Stimulated activated naive B cell treated with anti-CD40 and anti-IgM and Interleukin-4, amounts not matched to agents 10 μg/mL and 1 μg/mL and 100 μg/mL, for 72 hours (primary cell): ENCODE measurements around the gene PSMC5.
"Not testable (repeated sequence)": the region's sequence is repeated elsewhere in the genome, so short reads cannot be mapped to it uniquely, and the experiment has no call there.

Source experiments
- ATAC-seq, 2 donors: fragments of 150-1000 bp; cut with Tn5 transposase; replicated peaks; 2 replicates each; pipeline ENCODE4 v1.10.0; 2021; ENCODE audit warnings: moderate library complexity in 1 of 2
- DNase-seq: peaks from one replicate; pipeline ENCODE4 v3.0.0; 2021
- H3K27ac Mint-ChIP-seq: one replicate; pipeline ENCODE4 v1.8.0; 2022; ENCODE audit warnings: mild to moderate bottlenecking, mixed read lengths
- H3K27me3 Mint-ChIP-seq, 2 donors: one replicate each; pipeline ENCODE4 v1.8.0; 2022; ENCODE audit warnings: mixed read lengths in 2 of 2
- H3K36me3 Mint-ChIP-seq, 2 donors: one replicate each; pipeline ENCODE4 v1.8.0; 2022; ENCODE audit warnings: mixed read lengths in 2 of 2, mild to moderate bottlenecking in 1 of 2
- H3K4me1 Mint-ChIP-seq, 2 donors: one replicate each; pipeline ENCODE4 v1.8.0; 2022; ENCODE audit warnings: mixed read lengths in 2 of 2, mild to moderate bottlenecking in 1 of 2
- H3K4me3 Mint-ChIP-seq, 2 donors: one replicate each; pipeline ENCODE4 v1.8.0; 2022; ENCODE audit warnings: mild to moderate bottlenecking in 2 of 2, mixed read lengths in 2 of 2, moderate library complexity in 1 of 2
- H3K9me3 Mint-ChIP-seq, 2 donors: one replicate each; pipeline ENCODE4 v1.8.0; 2022; ENCODE audit warnings: mixed read lengths in 2 of 2, mild to moderate bottlenecking in 1 of 2

The PSMC5 gene

GRCh38 chr17:63853260-63853659, 26.0 kb downstream of the PSMC5 start:
- H3K4me3 Mint-ChIP-seq = no peak overlapping the region
- no peak overlapping the region for H3K27ac Mint-ChIP-seq
- peaks cover 0 to 6% of the 10 kb centered on the region in 2 donors for H3K9me3 Mint-ChIP-seq
- no peaks in the 10 kb centered on the region for H3K27me3 Mint-ChIP-seq
- DNase-seq (no peak), ATAC-seq (no peak)
- H3K36me3 Mint-ChIP-seq = peaks cover 2 to 6% of the 10 kb centered on the region in 2 donors
- peaks cover 6 to 11% of the 10 kb centered on the region in 2 donors for H3K4me1 Mint-ChIP-seq

GRCh38 chr17:63854709-63855108, 27.5 kb downstream of the PSMC5 start:
- H3K4me3 Mint-ChIP-seq = no peak overlapping the region
- DNase-seq (no peak), ATAC-seq (no peak)
- H3K4me1 Mint-ChIP-seq = no peaks in the 10 kb centered on the region
- H3K27ac Mint-ChIP-seq = peak overlapping the region; percentile 25
- H3K9me3 Mint-ChIP-seq = no peaks in the 10 kb centered on the region
- H3K36me3 Mint-ChIP-seq = no peaks in the 10 kb centered on the region
- H3K27me3 Mint-ChIP-seq = no peaks in the 10 kb centered on the region

GRCh38 chr17:63855185-63855584, 28.0 kb downstream of the PSMC5 start:
- no peaks in the 10 kb centered on the region for H3K27me3 Mint-ChIP-seq
- ATAC-seq = no peak
- H3K9me3 Mint-ChIP-seq = no peaks in the 10 kb centered on the region
- H3K27ac Mint-ChIP-seq = no peak overlapping the region
- H3K4me3 Mint-ChIP-seq = no peak overlapping the region
- H3K4me1 Mint-ChIP-seq = peaks cover 0 to 2% of the 10 kb centered on the region in 2 donors
- no peak for DNase-seq
- no peaks in the 10 kb centered on the region for H3K36me3 Mint-ChIP-seq

- H3K4me3 Mint-ChIP-seq = not testable (repeated sequence)
Observed at GRCh38 chr17:63856425-63856824, 29.2 kb downstream of the PSMC5 start.

GRCh38 chr17:63859257-63859656, 32.0 kb downstream of the PSMC5 start:
- Mint-ChIP-seq H3K4me3 (no peak overlapping the region), H3K27ac (no peak overlapping the region), H3K9me3 (no peaks in the 10 kb centered on the region), H3K4me1 (peaks cover 0 to 2% of the 10 kb centered on the region in 2 donors), H3K27me3 (no peaks in the 10 kb centered on the region), H3K36me3 (no peaks in the 10 kb centered on the region)
- no peak for ATAC-seq
- no peak for DNase-seq

More at GRCh38 chr17:63856425-63856824, 29.2 kb downstream of the PSMC5 start:
- H3K36me3 Mint-ChIP-seq, ATAC-seq, H3K27ac Mint-ChIP-seq, H3K9me3 Mint-ChIP-seq, DNase-seq, H3K27me3 Mint-ChIP-seq, H3K4me1 Mint-ChIP-seq: not testable (repeated sequence)

GRCh38 chr17:63866625-63867024, 39.4 kb downstream of the PSMC5 start:
- peak; percentile 47 to 56 for ATAC-seq
- not testable (repeated sequence) for H3K27ac Mint-ChIP-seq, H3K36me3 Mint-ChIP-seq, H3K4me3 Mint-ChIP-seq, H3K9me3 Mint-ChIP-seq, H3K4me1 Mint-ChIP-seq, DNase-seq, H3K27me3 Mint-ChIP-seq

- peak in 1 of 2 donors; percentile 51 for ATAC-seq
Observed at GRCh38 chr17:63869491-63870291, 42.5 kb downstream of the PSMC5 start.

GRCh38 chr17:63870292-63870665, 43.0 kb downstream of the PSMC5 start:
- not testable (repeated sequence) for H3K4me1 Mint-ChIP-seq, H3K27me3 Mint-ChIP-seq, H3K4me3 Mint-ChIP-seq, H3K36me3 Mint-ChIP-seq, ATAC-seq, H3K9me3 Mint-ChIP-seq, H3K27ac Mint-ChIP-seq, DNase-seq

More at GRCh38 chr17:63869491-63870291, 42.5 kb downstream of the PSMC5 start:
- not testable (repeated sequence) for DNase-seq, H3K4me1 Mint-ChIP-seq, H3K27me3 Mint-ChIP-seq, H3K9me3 Mint-ChIP-seq, H3K4me3 Mint-ChIP-seq, H3K36me3 Mint-ChIP-seq, H3K27ac Mint-ChIP-seq

- not testable (repeated sequence) for H3K4me3 Mint-ChIP-seq, ATAC-seq, H3K36me3 Mint-ChIP-seq, DNase-seq, H3K27me3 Mint-ChIP-seq, H3K9me3 Mint-ChIP-seq, H3K27ac Mint-ChIP-seq, H3K4me1 Mint-ChIP-seq
Observed at GRCh38 chr17:63871646-63872365, 44.6 kb downstream of the PSMC5 start.

GRCh38 chr17:63873577-63873976, 46.3 kb downstream of the PSMC5 start, which contains the start of gene CSH2:
CSH2 (minus strand) TSS chr17:63873677; CDS start chr17:63873614, 63 bp downstream.
- H3K4me3 Mint-ChIP-seq, H3K36me3 Mint-ChIP-seq, H3K27me3 Mint-ChIP-seq, H3K9me3 Mint-ChIP-seq, DNase-seq, H3K27ac Mint-ChIP-seq, ATAC-seq, H3K4me1 Mint-ChIP-seq: not testable (repeated sequence)

- not testable (repeated sequence) for H3K36me3 Mint-ChIP-seq, H3K4me3 Mint-ChIP-seq, H3K27ac Mint-ChIP-seq, H3K4me1 Mint-ChIP-seq, H3K9me3 Mint-ChIP-seq, DNase-seq, H3K27me3 Mint-ChIP-seq
- peak; percentile 52 to 75 for ATAC-seq
Observed at GRCh38 chr17:63874061-63874626, 46.9 kb downstream of the PSMC5 start.

- not testable (repeated sequence) for H3K4me1 Mint-ChIP-seq, H3K36me3 Mint-ChIP-seq, H3K27ac Mint-ChIP-seq, ATAC-seq, DNase-seq, H3K4me3 Mint-ChIP-seq, H3K27me3 Mint-ChIP-seq, H3K9me3 Mint-ChIP-seq
Observed at GRCh38 chr17:63874693-63875092, 47.5 kb downstream of the PSMC5 start.

GRCh38 chr17:63878413-63878812, 51.2 kb downstream of the PSMC5 start:
- not testable (repeated sequence) for H3K4me3 Mint-ChIP-seq, H3K36me3 Mint-ChIP-seq
- peak in 1 of 2 donors; percentile 27 for ATAC-seq

GRCh38 chr17:63880706-63881105, 53.5 kb downstream of the PSMC5 start:
- H3K4me1 Mint-ChIP-seq = peaks cover 11 to 25% of the 10 kb centered on the region in 2 donors
- ATAC-seq = no peak
- peaks cover 0 to 2% of the 10 kb centered on the region in 2 donors for H3K36me3 Mint-ChIP-seq
- H3K9me3 Mint-ChIP-seq = no peaks in the 10 kb centered on the region
- no peak overlapping the region for H3K27ac Mint-ChIP-seq
- no peak for DNase-seq
- H3K27me3 Mint-ChIP-seq = peaks cover 5 to 13% of the 10 kb centered on the region in 2 donors
- no peak overlapping the region for H3K4me3 Mint-ChIP-seq

More at GRCh38 chr17:63878413-63878812, 51.2 kb downstream of the PSMC5 start:
- H3K27ac Mint-ChIP-seq, H3K9me3 Mint-ChIP-seq, DNase-seq: not testable (repeated sequence)
- peaks cover 13% of the 10 kb centered on the region in 2 donors for H3K27me3 Mint-ChIP-seq
- H3K4me1 Mint-ChIP-seq = peaks cover 11% of the 10 kb centered on the region in 2 donors
